GM23338 (cell line): ENCODE data around the gene ZSCAN18. TPM values are rescaled to one million over a fixed set of nuclear protein-coding genes. Genes with fewer than 3 reads are reported as not detected.

Source experiments
- ATAC-seq: fragments of 200-7000 bp; cut with Tn5 transposase; 3 replicates; pipeline ENCODE4 v1.9.1; 2020
- DNase-seq: peaks from one replicate; pipeline ENCODE4 v3.0.0-alpha.2; 2015; ENCODE audit warnings: low spot score
- H2AFZ ChIP-seq: fragments of 200-600 bp; sonication (generic); 2 replicates; pipeline ENCODE4 v1.8.0; 2016; ENCODE audit warnings: antibody characterized with exemption, mild to moderate bottlenecking, moderate library complexity
- H3F3A ChIP-seq: fragments of 200-600 bp; sonication (generic); replicated peaks from 2 replicates; pipeline ENCODE4 v1.8.0; 2017; ENCODE audit warnings: antibody characterized with exemption, mixed run types, low read depth
- H3K27ac ChIP-seq: fragments of 200-600 bp; sonication (generic); 2 replicates; pipeline ENCODE4 v1.6.1; 2016; ENCODE audit warnings: low read depth
- H3K27me3 ChIP-seq: fragments of 200-600 bp; sonication (generic); 2 replicates; pipeline ENCODE4 v1.8.0; 2016; ENCODE audit warnings: mild to moderate bottlenecking, mixed run types, moderate library complexity; ENCODE audit not compliant: insufficient read depth
- H3K36me3 ChIP-seq: fragments of 200-600 bp; sonication (generic); 2 replicates; pipeline ENCODE4 v1.8.0; 2016; ENCODE audit warnings: mild to moderate bottlenecking; ENCODE audit not compliant: insufficient read depth
- H3K4me1 ChIP-seq: fragments of 200-600 bp; sonication (generic); 2 replicates; pipeline ENCODE4 v1.8.0; 2016; ENCODE audit warnings: mild to moderate bottlenecking, moderate library complexity; ENCODE audit not compliant: insufficient read depth
- H3K4me2 ChIP-seq: fragments of 200-600 bp; sonication (generic); 2 replicates; pipeline ENCODE4 v1.7.1; 2017; ENCODE audit warnings: mixed run types
- H3K4me3 ChIP-seq: fragments of 200-600 bp; sonication (generic); 2 replicates; pipeline ENCODE4 v1.6.1; 2016; ENCODE audit warnings: mixed run types
- H3K79me2 ChIP-seq: fragments of 200-600 bp; sonication (generic); replicated peaks from 2 replicates; pipeline ENCODE4 v1.8.0; 2017; ENCODE audit warnings: mild to moderate bottlenecking; ENCODE audit not compliant: insufficient read depth
- H3K9me2 ChIP-seq: fragments of 200-600 bp; sonication (generic); 2 replicates; pipeline ENCODE4 v1.8.0; 2017; ENCODE audit not compliant: insufficient read depth
- H4K20me1 ChIP-seq: fragments of 200-600 bp; sonication (generic); replicated peaks from 2 replicates; pipeline ENCODE4 v1.8.0; 2017; ENCODE audit warnings: mild to moderate bottlenecking; ENCODE audit not compliant: insufficient read depth
- H3K27ac Mint-ChIP-seq: 2 replicates; pipeline ENCODE4 v1.8.0; 2020; ENCODE audit warnings: inconsistent platforms, mild to moderate bottlenecking, moderate library complexity, mixed read lengths
- H3K27me3 Mint-ChIP-seq: 3 replicates; pipeline ENCODE4 v1.8.0; 2022; ENCODE audit warnings: low read depth, mild to moderate bottlenecking, moderate library complexity, mixed read lengths, inconsistent platforms; ENCODE audit not compliant: insufficient read depth, poor library complexity
- H3K36me3 Mint-ChIP-seq: 3 replicates; pipeline ENCODE4 v1.8.0; 2021; ENCODE audit warnings: low read depth, mild to moderate bottlenecking, inconsistent platforms, moderate library complexity, mixed read lengths
- H3K4me1 Mint-ChIP-seq: 3 replicates; pipeline ENCODE4 v1.8.0; 2020; ENCODE audit warnings: mild to moderate bottlenecking, inconsistent platforms, mixed read lengths
- H3K4me3 Mint-ChIP-seq: 3 replicates; pipeline ENCODE4 v1.8.0; 2021; ENCODE audit warnings: moderate library complexity, mild to moderate bottlenecking, inconsistent platforms, mixed read lengths
- H3K9me3 Mint-ChIP-seq: 3 replicates; pipeline ENCODE4 v1.8.0; 2020; ENCODE audit warnings: moderate library complexity, mild to moderate bottlenecking, inconsistent platforms, mixed read lengths
- CREB1 ChIP-seq: fragments of 250-450 bp; sonication (Bioruptor Pico); IDR thresholded peaks from 2 replicates; pipeline ENCODE4 v1.5.0; 2020; ENCODE audit warnings: low read depth, mild to moderate bottlenecking, moderate library complexity
- CTCF ChIP-seq, 2 experiments: fragments of 200-600 bp in 1 of 2; sonication (generic) in 1 of 2; conservative IDR thresholded peaks; 2 replicates each; pipeline versions ENCODE4 v1.5.1 to v1.6.1; 2016 to 2017; ENCODE audit warnings: antibody characterized with exemption in 2 of 2, low read depth in 2 of 2, mild to moderate bottlenecking in 2 of 2, moderate library complexity in 1 of 2
- ETS1 ChIP-seq: IDR thresholded peaks from 2 replicates; pipeline ENCODE4 v1.6.1; 2016; ENCODE audit warnings: antibody characterized with exemption
- EZH2 ChIP-seq: fragments of 200-600 bp; sonication (generic); IDR thresholded peaks from one replicate; pipeline ENCODE4 v1.8.0; 2017; ENCODE audit warnings: antibody characterized with exemption, mild to moderate bottlenecking, low read depth; ENCODE audit not compliant: unreplicated experiment
- EZH2phosphoT487 ChIP-seq: fragments of 200-600 bp; sonication (generic); IDR thresholded peaks from one replicate; pipeline ENCODE4 v1.8.1; 2018; ENCODE audit warnings: antibody characterized with exemption; ENCODE audit not compliant: unreplicated experiment
- JUNB ChIP-seq: IDR thresholded peaks from one replicate; pipeline ENCODE4 v1.6.1; 2016; ENCODE audit warnings: antibody characterized with exemption; ENCODE audit not compliant: unreplicated experiment
- NANOG ChIP-seq: IDR thresholded peaks from 2 replicates; pipeline ENCODE4 v1.6.1; 2016; ENCODE audit warnings: antibody characterized with exemption, borderline replicate concordance
- POLR2AphosphoS5 ChIP-seq: IDR thresholded peaks from 2 replicates; pipeline ENCODE4 v1.6.1; 2016; ENCODE audit warnings: antibody characterized with exemption, low read depth
- REST ChIP-seq: IDR thresholded peaks from one replicate; pipeline ENCODE4 v1.6.1; 2018; ENCODE audit warnings: antibody characterized with exemption; ENCODE audit not compliant: unreplicated experiment
- STAT1 ChIP-seq: IDR thresholded peaks from one replicate; pipeline ENCODE4 v1.6.1; 2016; ENCODE audit warnings: antibody characterized with exemption; ENCODE audit not compliant: unreplicated experiment
- ZNF114 ChIP-seq: fragments of 250-450 bp; sonication (Bioruptor Pico); IDR thresholded peaks from 2 replicates; pipeline ENCODE4 v1.5.0; 2020; ENCODE audit warnings: mild to moderate bottlenecking, moderate library complexity
- ZNF331 ChIP-seq: fragments of 250-450 bp; sonication (Bioruptor Pico); IDR thresholded peaks from 2 replicates; pipeline ENCODE4 v1.5.0; 2020; ENCODE audit warnings: low read depth, mild to moderate bottlenecking, moderate library complexity
- polyA plus RNA-seq: library from polyadenylated mRNA; unstranded; fragments of >200 nt; fragmentation: Nextera tagmentation; extraction: Ambion mirVana; gene quantifications from 2 replicates; pipeline ENCODE4 v1.2.1, GENCODE V29; 2016
- total RNA-seq: library from RNA; depleted of rRNA; stranded (reverse); fragments of >200 nt; shearing (Covaris generic); gene quantifications from 2 replicates; pipeline ENCODE4 v1.2.3, GENCODE V29; 2014
- TF ChIP-seq, protein P1 (sequence below): fragments of 250-450 bp; sonication (Bioruptor Pico); IDR thresholded peaks from 2 replicates; pipeline ENCODE4 v1.5.0; 2020; ENCODE audit warnings: mild to moderate bottlenecking, moderate library complexity

The ZSCAN18 gene
- total and polyA plus RNA-seq, 2 experiments from 2014 or later = 25.1 to 75.0 TPM

GRCh38 chr19:58098682-58098998 is 609 bp upstream of the ZSCAN18 start:
- peak overlapping the region; percentile 49; the same call in 1 of the 2 replicates for H2AFZ ChIP-seq

More at GRCh38 chr19:58098682-58098998, 609 bp upstream of the ZSCAN18 start:
- Histone ChIP-seq H3K79me2 (peaks cover 16% of the 10 kb centered on the region), H3K27ac (peak overlapping the region; percentile 86), H3K27me3 (no peaks in the 10 kb centered on the region), H4K20me1 (no peaks in the 10 kb centered on the region), H3F3A (no peaks in the 10 kb centered on the region), H3K9me2 (no peaks in the 10 kb centered on the region), H3K4me2 (peak overlapping the region; percentile 78), H3K36me3 (peaks cover 2% of the 10 kb centered on the region; the same call in 1 of the 2 replicates), H3K4me1 (no peaks in the 10 kb centered on the region; the same call in none of the 2 replicates), H3K4me3 (peak overlapping the region; percentile 94)
- peaks cover 12% of the 10 kb centered on the region; the same call in 2 of the 3 replicates for H3K4me1 Mint-ChIP-seq
- peaks cover 26% of the 10 kb centered on the region for H3K36me3 Mint-ChIP-seq
- TF ChIP-seq CTCF (conservative IDR thresholded peaks at IDR 0.05; ENCODE audit: low read depth in 2 of 2) = no peak
- no peak for TF ChIP-seq JUNB
- TF ChIP-seq, protein P1, sequence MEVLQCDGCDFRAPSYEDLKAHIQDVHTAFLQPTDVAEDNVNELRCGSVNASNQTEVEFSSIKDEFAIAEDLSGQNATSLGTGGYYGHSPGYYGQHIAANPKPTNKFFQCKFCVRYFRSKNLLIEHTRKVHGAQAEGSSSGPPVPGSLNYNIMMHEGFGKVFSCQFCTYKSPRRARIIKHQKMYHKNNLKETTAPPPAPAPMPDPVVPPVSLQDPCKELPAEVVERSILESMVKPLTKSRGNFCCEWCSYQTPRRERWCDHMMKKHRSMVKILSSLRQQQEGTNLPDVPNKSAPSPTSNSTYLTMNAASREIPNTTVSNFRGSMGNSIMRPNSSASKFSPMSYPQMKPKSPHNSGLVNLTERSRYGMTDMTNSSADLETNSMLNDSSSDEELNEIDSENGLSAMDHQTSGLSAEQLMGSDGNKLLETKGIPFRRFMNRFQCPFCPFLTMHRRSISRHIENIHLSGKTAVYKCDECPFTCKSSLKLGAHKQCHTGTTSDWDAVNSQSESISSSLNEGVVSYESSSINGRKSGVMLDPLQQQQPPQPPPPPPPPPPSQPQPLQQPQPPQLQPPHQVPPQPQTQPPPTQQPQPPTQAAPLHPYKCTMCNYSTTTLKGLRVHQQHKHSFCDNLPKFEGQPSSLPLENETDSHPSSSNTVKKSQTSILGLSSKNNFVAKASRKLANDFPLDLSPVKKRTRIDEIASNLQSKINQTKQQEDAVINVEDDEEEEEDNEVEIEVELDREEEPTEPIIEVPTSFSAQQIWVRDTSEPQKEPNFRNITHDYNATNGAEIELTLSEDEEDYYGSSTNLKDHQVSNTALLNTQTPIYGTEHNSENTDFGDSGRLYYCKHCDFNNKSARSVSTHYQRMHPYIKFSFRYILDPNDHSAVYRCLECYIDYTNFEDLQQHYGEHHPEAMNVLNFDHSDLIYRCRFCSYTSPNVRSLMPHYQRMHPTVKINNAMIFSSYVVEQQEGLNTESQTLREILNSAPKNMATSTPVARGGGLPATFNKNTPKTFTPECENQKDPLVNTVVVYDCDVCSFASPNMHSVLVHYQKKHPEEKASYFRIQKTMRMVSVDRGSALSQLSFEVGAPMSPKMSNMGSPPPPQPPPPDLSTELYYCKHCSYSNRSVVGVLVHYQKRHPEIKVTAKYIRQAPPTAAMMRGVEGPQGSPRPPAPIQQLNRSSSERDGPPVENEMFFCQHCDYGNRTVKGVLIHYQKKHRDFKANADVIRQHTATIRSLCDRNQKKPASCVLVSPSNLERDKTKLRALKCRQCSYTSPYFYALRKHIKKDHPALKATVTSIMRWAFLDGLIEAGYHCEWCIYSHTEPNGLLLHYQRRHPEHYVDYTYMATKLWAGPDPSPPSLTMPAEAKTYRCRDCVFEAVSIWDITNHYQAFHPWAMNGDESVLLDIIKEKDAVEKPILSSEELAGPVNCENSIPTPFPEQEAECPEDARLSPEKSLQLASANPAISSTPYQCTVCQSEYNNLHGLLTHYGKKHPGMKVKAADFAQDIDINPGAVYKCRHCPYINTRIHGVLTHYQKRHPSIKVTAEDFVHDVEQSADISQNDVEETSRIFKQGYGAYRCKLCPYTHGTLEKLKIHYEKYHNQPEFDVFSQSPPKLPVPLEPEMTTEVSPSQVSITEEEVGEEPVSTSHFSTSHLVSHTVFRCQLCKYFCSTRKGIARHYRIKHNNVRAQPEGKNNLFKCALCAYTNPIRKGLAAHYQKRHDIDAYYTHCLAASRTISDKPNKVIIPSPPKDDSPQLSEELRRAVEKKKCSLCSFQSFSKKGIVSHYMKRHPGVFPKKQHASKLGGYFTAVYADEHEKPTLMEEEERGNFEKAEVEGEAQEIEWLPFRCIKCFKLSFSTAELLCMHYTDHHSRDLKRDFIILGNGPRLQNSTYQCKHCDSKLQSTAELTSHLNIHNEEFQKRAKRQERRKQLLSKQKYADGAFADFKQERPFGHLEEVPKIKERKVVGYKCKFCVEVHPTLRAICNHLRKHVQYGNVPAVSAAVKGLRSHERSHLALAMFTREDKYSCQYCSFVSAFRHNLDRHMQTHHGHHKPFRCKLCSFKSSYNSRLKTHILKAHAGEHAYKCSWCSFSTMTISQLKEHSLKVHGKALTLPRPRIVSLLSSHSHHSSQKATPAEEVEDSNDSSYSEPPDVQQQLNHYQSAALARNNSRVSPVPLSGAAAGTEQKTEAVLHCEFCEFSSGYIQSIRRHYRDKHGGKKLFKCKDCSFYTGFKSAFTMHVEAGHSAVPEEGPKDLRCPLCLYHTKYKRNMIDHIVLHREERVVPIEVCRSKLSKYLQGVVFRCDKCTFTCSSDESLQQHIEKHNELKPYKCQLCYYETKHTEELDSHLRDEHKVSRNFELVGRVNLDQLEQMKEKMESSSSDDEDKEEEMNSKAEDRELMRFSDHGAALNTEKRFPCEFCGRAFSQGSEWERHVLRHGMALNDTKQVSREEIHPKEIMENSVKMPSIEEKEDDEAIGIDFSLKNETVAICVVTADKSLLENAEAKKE (CRISPR knock-in tag) = no peak
- no peak for TF ChIP-seq CREB1 (CRISPR knock-in tag)
- no peak for TF ChIP-seq EZH2phosphoT487
- TF ChIP-seq POLR2AphosphoS5 = no peak
- no peak for TF ChIP-seq ZNF331 (CRISPR knock-in tag)
- no peak for TF ChIP-seq ETS1
- no peak for TF ChIP-seq NANOG
- TF ChIP-seq EZH2 = no peak
- TF ChIP-seq REST = no peak
- TF ChIP-seq ZNF114 = no peak
- TF ChIP-seq STAT1 = no peak
- DNase-seq (no peak), ATAC-seq (no peak)
- peak overlapping the region; percentile 99 for H3K27ac Mint-ChIP-seq
- H3K4me3 Mint-ChIP-seq = peak overlapping the region; percentile 72
- peaks cover 45% of the 10 kb centered on the region for H3K9me3 Mint-ChIP-seq
- peaks cover 2% of the 10 kb centered on the region for H3K27me3 Mint-ChIP-seq
